COLO668 (cell line): Measurements from ENCODE around the gene RABL2B.

Source experiments
- DNase-seq: peaks from one replicate; lab custom pipeline; 2025; ENCODE audit not compliant: unreplicated experiment; lab: John Stamatoyannopoulos, UW

RABL2B gene

DNA sequence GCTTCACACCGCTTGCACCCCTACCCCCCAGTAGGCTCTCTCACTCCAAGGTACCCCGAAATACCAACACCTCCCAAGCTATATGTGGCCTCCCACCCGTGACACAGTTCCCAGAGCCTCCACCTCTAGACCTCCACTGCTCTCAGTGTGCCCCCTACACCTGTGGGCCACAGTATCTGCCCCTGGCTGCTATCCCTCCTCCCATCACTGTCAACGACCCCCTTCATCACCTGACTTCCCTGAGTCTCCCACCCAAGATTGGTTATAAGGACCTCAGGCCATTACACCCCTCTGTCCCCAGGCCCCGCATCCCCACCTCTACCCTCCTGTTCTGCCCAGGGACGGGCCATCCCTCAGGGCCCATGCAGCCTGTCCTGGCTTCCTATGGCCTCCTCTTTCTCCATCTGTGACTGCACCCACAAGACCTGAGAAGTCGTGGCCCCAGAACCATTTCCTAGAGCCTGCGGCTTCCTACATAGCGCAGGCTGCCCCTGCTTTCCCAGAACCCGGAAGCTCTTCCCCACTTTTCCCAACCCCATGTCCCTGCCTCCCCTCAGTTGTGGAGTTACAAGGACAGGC is 44.7 kb downstream of the RABL2B start:
- no peak for DNase-seq

DNA sequence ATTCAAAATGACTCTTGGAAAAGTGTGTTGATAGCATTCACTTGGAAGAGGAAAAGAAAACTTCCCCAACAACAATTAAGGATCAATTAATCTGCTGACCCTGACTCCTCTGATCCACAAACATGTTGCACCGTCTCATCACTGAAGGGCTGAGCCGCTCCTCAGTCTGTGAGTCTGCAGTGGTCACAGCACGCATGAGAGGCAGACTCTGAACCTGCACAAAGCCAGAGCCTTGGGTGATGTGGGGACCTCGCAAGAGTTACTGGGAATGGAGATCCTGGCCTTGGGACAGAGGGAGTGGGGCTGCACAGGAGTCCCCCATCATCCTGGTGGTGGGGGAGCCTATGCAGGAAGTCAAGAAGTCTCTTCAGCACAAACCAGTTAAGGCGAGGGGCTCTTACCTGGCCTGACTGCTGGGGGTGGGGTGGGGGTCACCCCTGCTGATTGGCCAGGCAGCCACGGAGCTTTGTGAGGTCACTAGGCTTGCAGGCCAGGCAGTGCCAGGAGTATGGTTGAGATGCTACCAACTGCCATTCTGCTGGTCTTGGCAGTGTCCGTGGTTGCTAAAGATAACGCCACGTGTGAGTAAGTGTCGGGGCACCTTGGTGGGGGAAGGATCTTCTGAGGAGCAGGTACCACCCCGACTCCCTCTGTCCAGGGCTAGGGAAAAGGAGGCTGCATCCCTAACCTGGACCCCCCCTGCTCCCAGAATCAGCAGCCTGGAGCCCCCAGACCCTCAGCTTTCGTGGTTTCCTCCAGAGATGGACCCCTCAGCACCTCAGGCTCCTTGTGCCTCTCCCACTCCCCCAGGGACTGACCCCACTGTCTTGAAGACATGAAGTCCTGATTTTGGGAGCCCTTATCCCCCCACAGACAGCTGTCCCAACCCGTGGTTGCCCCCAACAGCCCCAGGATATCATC is 45.4 kb downstream of the RABL2B start, which contains the start of gene ACR:
Gene ACR (plus strand): TSS at position 477 of the 921 bp plus-strand sequence. CDS start 32 bp downstream, at position 509.
- no peak for DNase-seq

DNA sequence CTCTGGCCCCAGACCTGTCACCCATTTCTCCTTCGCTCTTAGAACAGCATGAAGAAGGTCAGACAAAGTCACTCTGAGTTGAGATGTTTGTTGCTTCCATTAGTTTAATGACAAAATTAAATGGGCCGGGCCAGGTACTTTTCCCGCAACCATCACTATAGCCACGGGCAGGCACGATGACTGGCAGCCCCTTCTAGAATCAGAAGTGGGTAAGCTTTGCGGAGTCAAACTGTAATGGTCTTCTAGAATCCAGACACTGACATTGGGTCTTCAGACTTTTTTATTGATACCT is 47.8 kb downstream of the RABL2B start:
- DNase-seq: no peak

DNA sequence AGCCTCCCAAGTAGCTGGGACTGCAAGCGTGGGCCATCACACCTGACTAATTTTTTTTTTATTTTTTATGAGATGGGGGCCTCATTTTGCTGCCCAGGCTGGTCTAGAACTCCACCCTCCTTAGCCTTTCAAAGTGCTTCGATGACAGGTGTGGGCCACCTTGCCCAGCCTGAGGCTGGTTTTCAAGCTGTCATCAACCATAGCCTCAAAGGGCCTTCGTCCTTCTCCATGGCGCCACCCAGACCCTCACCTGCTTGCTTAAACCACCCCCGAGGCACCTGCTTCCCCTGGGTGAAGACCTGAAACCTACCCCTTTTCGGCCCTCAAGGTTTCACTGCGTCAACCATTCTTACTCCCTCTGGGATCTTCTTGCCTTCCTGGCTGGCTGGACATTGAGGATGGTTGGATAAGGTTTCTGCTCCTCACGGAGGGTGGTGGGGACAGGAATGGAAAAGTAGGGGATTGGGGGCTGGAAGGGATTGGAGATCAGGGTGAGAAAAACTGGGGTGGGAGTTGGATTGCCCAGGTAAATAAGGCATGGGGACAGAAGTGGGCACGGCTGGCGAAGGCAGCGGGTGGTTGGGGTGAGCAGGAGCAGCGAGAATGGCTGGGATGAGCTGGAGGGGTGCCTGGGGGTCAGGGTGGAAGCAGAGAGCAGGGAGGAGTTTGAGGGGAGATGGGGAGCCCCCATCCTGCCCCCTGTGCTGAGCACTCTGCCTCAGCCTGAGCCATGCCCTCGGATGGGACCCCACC is 48.3 kb downstream of the RABL2B start:
- no peak for DNase-seq

DNA sequence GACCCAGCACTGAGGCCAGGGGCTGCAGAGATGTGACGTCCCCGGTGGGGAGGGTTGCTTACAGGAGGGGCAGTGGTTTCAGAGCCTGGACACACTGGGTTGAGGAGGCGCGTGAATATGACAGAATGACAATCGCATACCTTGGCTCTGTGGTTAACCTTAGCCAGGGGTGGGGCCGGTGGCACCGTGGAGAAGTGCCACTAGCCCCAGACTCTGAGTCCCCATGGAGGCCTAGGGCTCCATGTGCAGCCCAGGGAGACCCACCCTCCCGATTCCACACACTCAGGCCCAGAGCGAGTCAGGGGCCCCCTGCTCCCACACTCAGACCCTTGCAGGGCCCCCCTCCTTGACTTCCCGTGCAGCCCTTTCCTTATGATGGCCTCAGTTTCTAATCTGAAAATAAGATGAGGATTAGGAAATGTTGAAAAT is 49.1 kb downstream of the RABL2B start:
- no peak for DNase-seq

DNA sequence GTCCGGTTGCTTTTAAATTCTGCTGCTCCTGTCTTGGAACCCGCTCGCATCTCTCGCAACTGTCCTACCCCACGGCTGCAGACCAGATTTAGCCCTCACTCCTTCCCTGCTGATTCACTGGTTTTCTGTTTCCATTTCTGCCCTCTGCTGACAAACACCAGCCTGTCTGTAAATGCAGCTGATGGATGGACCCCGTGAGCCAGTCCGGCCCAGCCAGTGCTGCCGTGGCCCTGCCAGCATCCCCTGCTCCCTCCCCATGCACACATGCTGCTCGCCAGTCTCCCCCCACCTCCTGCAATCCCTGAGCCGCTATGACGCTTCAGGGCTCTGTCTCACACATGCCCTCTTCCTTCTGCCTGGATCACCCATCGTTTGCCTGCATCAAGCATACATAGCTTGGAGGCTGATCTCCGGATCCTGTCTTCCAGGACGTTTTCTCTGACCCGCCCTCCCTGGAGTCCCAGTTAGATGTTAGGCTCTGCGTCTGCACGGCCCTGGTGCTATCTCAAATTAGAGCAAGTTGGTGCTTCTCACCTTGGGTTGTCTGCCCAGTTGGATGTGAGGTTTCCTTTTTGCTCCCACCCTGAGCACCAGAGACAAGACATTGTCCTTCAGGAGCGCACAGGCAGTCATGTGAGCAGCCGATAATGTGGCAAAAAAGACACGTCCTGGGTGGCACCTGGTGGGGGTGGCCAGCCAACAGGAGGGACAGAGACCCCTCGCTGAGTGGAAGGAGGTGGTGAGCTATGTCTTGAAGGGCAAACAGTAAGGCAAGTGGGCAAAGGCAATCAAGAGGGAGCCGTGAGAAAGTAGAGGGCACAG is 49.7 kb downstream of the RABL2B start:
- no peak for DNase-seq

DNA sequence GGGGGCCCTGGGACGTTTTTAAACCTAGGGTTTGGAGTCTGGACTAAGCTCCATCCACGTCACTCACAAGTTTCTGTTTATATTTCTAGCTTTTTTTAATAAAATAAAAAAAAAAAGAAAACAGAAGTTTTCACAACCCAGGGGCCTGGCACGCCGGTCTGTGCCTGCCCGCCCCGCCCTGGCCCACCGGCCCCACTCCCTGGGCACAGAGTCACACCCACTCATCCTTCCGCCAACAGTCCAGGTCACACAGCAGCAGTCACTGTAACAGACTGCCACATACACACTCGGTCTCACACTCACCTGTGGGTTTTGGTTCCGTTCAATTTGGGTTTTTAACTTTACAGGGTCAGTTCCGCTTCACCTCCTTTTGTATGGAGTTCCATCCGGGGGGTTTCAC is 50.8 kb downstream of the RABL2B start:
- no peak for DNase-seq

DNA sequence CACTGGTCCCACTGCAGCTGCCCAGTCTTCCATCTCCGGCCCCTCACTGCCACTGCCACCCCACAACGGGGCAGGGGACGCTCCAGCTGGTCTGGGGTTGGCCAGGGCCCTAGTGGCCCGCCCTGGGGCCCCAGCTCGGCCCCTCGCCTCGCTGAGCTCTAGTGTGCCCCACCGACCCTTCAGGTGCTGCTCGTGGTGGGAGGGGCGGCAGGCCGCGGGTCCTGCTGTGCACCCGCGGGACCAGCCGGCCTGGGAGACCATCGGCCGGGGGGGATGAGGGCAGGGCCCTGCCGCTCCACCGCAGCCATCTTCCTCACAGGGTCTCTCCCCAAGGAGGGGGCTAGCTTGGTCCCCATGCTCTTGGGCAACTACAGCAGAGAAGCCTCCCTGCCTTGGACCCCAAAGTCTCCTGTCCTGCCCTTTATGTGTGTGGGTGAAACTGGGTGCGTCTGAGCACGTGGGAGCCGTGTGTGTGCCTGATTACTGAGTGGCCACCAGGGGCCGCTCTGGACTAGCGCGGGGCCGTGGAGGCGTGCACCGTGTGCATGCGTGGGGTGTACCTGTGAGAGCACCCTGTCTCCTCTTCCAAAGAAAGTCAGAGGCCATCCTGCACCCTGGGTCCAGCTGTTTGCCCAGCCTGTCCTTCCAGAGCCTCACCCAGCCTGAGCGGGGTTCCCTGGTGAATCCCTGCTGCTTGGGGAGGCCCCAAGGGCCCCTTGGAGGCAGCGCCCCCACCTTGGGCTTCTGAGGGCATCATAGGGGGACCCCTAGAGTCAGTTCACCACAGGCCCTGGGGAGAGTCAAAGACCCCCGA is 51.4 kb downstream of the RABL2B start:
- DNase-seq: peak; percentile 69

DNA sequence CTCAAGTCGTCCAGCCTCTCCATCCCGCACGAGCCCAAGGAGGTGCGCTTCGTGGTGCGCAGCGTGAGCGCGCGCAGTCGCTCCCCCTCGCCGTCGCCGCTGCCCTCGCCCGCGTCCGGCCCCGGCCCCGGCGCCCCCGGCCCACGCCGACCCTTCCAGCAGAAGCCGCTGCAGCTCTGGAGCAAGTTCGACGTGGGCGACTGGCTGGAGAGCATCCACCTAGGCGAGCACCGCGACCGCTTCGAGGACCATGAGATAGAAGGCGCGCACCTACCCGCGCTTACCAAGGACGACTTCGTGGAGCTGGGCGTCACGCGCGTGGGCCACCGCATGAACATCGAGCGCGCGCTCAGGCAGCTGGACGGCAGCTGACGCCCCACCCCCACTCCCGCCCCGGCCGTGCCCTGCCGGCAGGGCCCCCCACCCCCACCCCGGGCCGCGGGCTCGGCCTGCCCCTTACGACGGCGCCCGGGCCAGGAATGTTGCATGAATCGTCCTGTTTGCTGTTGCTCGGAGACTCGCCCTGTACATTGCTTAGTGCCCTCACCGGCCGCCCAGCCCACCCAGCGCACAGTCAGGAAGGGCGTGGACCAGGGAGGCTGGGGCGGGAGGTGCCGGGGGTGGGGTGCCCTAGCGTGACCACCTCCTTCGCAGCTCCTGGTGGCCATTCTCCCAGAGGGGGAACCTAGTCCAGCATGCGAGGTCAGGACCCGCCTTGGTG is 52.3 kb downstream of the RABL2B start:
- no peak for DNase-seq

DNA sequence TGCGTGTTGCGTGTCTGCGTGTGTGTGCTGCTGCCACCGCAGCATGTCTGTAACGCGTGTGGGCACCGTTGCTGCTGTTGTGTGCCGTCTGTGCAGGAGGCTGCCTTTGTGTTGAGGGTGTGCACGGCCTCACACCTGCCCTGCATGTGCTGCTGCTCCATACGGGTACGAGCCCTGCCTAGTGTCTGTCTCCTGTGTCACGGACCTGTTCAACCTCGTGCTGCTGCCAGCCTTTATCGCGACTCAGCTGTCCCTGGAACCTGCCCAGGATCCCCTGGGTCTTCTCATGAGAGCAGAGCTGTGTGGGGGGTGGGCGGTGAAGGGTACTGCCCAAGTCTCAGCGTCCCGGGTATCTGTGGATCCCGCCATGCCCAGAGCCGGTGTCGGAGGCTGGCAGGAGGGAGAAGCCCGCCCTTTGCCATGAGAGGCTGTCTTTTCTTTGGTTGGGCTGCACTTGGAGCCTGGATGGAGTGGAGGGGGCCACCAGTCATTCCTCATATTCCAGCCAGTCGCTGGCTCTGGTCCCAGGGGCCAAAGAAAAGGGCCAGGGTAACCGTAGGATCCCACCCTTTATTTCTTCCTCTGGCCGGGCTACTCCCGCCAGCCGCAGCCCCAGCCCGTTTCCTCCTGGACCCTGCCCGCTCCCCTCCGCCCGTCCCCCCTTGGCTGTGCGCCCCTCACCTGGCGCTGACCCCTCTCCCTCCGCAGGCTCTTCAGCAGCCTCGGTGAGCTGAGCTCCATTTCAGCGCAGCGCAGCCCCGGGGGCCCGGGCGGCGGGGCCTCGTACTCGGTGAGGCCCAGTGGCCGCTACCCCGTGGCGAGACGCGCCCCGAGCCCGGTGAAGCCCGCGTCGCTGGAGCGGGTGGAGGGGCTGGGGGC is 53.2 kb downstream of the RABL2B start:
- DNase-seq: peak; percentile 46

DNA sequence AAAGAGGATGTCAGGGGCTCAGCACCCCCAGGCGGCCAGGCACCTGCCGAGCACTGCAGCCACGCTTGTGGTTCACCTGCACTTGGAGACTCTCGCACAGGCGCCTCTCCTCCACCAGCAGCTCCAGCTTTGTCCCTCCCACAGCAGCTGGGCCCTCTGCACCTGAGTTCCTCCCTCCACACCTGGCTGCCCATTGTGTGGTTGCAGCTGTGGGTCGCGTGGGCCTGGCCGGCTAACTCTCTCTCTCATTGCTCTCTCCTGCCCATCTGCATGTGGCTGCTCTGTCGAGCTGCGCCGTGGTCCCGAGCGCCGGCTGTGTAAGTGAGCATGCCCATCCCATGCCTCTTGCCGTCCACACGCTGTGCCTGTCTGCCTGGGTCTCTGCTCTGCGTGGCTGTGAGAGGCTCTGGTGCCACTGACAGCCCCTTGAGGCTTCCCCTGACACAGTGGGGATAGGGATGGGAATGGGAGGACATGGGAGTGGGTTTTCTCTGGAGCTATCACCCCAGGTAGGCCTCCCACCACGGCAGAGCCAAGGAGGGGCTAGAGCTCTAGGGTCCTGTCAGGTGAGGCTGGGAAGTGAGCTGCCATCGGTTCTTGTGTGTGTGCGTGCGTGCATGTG is 53.9 kb downstream of the RABL2B start:
- DNase-seq: peak; percentile 94

DNA sequence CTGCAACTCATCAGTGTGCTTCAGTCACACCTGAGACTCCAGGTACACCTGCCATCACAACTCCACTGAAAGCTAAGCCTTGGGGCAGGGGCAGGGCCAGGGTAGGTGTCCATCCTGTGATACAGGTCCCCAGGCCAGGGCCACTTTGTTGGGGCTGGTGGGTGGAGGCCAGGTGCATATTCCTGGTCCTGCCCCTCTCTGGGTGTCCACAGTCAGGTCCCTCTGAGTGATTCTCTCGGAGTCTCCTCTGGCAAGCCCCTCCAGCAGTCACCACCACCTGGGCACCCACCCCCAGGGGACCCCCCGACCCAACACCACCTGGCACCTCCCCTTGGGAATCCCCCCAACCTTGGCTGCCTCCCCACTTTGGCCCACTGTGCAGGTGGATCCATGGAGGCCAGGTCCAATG is 54.9 kb downstream of the RABL2B start:
- no peak for DNase-seq

DNA sequence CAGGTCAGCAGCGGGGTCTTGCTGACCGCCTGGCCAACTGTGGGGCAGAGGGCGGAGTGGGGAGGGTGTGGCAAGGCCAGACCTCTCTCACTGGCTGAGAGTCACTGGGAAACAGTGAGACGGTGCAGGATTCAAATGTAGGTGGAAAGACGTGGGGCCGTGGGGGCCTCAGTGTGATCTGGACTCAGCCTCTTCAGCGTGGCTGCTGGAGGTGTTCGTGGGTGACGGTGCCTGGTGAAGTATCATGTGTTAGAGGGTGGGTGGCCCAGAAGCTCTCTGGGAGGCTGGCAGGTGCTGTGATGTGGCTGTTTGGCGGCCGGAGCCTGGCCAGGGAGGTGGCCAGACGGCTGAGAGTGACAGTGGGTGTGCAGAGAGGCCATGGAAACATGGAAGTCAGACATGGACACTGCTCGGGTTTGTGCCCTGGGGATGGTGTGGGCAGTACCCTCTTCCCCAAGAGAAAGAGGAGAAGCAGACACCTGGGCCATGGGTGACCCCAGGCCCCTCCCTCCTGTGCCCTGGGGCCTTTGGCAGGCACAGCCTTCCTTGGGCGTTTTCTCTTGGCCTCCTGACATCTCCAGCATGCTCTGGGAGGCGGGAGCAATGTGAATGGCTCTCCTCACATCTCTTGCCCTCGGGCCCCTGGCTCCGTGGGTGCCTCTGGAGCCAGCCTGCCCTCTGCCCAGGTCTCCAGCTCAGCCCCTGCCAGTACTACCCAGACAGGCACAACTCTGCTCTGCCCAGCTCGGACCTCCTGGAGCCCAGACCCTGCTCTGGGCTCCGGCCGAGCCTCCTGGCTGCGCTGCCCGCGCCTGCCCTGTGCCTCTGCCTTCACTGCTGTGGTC is 55.5 kb downstream of the RABL2B start:
- peak; percentile 19 for DNase-seq

DNA sequence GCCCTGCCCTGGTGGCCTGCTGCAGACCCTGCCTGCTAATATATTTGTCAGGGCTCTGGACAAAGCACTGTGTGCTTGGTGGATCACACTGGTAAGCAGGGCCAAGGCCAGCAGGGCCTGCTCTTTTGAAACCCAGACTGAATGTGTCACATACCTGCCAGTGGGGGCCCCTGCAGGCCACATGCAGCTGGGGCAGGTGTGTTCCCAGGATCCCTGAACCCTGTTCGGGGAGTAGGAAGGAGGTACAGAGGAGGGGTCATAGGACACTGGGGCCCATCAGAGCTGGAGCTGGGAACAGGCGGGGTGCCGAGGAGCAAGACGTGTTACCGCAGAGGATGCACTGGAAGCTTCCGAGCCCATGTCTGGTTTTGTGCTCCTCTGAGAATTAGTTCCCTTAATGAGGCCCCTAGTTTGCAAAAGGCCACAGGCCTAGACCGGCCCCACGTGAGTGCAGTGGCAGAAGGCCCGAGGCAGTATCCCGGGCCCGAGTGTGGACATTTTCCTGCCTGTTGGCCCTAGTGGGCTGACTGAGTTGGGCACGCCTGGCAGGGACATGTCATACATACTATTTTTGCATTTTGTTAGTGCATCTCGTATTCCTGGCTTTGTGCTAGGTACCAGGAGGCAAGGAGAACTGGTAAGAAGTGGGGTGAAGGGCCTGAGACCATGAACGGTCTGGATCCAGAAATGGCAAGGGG is 56.6 kb downstream of the RABL2B start:
- peak; percentile 38 for DNase-seq

DNA sequence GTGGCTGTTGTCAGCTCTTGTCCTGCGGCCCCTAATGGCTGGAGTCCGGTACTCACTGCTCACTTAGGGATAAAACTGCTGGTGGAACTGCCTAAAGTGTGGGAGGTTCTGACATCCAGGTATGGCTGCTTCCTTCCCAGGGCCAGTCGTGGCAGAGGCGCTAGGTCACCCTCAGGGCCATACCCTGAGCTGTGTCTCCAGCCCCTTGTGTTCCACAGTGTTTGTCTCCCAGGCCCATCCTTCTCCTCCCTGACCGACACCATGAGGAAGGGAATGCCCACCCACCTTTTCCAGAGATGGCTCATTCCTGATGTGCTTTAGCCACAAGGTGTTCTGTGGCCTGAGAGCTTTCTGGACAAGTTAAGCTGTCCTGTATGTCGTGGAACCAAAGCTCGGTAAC is 57.8 kb downstream of the RABL2B start:
- DNase-seq: no peak

DNA sequence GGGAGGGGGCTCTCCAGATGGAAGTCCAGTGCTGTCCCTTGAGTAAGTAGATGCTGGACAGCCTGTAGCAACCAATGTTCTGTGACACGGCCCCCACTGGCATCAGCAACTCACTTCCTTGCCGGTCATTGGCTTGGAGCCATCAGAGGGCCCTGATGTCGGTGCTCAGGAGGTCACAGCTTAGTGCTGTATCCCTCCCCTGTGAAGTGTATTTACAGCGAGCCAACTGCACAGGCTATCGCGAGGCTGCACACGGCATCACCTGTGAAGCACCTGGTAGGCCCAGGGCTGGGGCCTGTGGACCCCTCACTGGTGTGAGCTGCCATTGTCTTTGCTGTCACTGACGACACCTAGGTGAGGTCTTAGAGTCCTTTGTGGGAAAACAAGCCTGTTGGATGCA is 58.8 kb downstream of the RABL2B start:
- DNase-seq: peak; percentile 49

DNA sequence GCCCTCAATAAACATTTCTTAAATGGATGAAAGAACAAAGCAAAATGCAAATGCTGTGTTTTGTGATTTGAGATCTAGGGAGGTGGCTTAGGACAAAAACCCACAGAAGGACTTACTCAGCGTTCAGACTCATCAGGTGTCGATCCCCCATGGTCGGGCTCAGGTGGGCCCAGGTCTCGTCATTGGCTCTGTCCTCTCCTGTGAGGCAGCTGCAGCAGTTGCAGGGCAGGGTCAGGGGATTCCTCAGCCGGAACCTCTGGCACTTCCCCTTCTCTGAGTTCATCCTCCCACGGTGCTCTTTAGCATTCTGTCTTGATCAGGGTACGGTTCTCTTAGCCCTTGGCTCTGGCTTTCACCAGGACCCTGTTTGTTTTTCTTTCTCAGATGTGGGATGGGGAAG is 59.4 kb downstream of the RABL2B start:
- no peak for DNase-seq
